WTC11 (cell line): Measurements from ENCODE around the gene INPP5A. TPM values are rescaled to one million over a fixed set of nuclear protein-coding genes. Genes with fewer than 3 reads are reported as not detected.

Experiments used
- ATAC-seq: fragments of 200-7000 bp; cut with Tn5 transposase; 2 replicates; pipeline ENCODE4 v1.10.0; 2021; ENCODE audit warnings: mild to moderate bottlenecking, moderate library complexity
- CTCF ChIA-PET: fragments of 300-600 bp; sonication (Branson Sonifier 250); formaldehyde crosslinking; loops from one replicate; lab custom pipeline; 2021; ENCODE audit warnings: antibody characterized with exemption; lab: Charles Lee
- POLR2A ChIA-PET: fragments of 350-600 bp; sonication (Branson Sonifier 250); formaldehyde crosslinking; loops from one replicate; lab custom pipeline; 2021; ENCODE audit warnings: antibody characterized with exemption; lab: Charles Lee
- DNase-seq: peaks from one replicate; pipeline ENCODE4 v3.0.0; 2021; ENCODE audit warnings: low spot score
- H3K27ac Mint-ChIP-seq: 2 replicates; pipeline ENCODE4 v1.8.0; 2021; ENCODE audit warnings: mixed read lengths
- H3K27me3 Mint-ChIP-seq: 2 replicates; pipeline ENCODE4 v1.8.0; 2021; ENCODE audit warnings: low read depth, mild to moderate bottlenecking, moderate library complexity, mixed read lengths
- H3K36me3 Mint-ChIP-seq: 2 replicates; pipeline ENCODE4 v1.8.0; 2021; ENCODE audit warnings: mixed read lengths
- H3K4me1 Mint-ChIP-seq: 2 replicates; pipeline ENCODE4 v1.8.0; 2022; ENCODE audit warnings: mixed read lengths
- H3K4me3 Mint-ChIP-seq: 2 replicates; pipeline ENCODE4 v1.8.0; 2021; ENCODE audit warnings: mild to moderate bottlenecking, moderate library complexity, mixed read lengths
- H3K9me3 Mint-ChIP-seq: 2 replicates; pipeline ENCODE4 v1.8.0; 2021; ENCODE audit warnings: mixed read lengths
- AFF4 ChIP-seq: sonication (generic); formaldehyde crosslinking; IDR thresholded peaks from 2 replicates; pipeline ENCODE4 v1.8.1; 2023; ENCODE audit warnings: mild to moderate bottlenecking, missing genetic modification reagents, borderline replicate concordance
- ATF1 ChIP-seq: sonication (generic); formaldehyde crosslinking; IDR thresholded peaks from 2 replicates; pipeline ENCODE4 v1.8.1; 2023; ENCODE audit warnings: mild to moderate bottlenecking, moderate library complexity, missing genetic modification reagents
- ATF3 ChIP-seq: sonication (generic); formaldehyde crosslinking; conservative IDR thresholded peaks from 2 replicates; pipeline ENCODE4 v1.8.1; 2022; ENCODE audit warnings: mild to moderate bottlenecking, missing genetic modification reagents
- CREB1 ChIP-seq: sonication (generic); formaldehyde crosslinking; IDR thresholded peaks from 2 replicates; pipeline ENCODE4 v1.8.0; 2023; ENCODE audit warnings: mild to moderate bottlenecking, missing genetic modification reagents
- CTCF ChIP-seq: fragments of 200-600 bp; IDR thresholded peaks from 2 replicates; pipeline ENCODE4 v1.8.0; 2022; ENCODE audit warnings: antibody characterized with exemption
- ERG ChIP-seq: fragments of 250-450 bp; sonication (Bioruptor Pico); IDR thresholded peaks from 2 replicates; pipeline ENCODE4 v1.8.0; 2021; ENCODE audit warnings: mild to moderate bottlenecking
- ESRRA ChIP-seq: sonication (generic); formaldehyde crosslinking; IDR thresholded peaks from 2 replicates; pipeline ENCODE4 v1.8.1; 2022; ENCODE audit warnings: mild to moderate bottlenecking, missing genetic modification reagents, borderline replicate concordance
- FOXK1 ChIP-seq: sonication (generic); formaldehyde crosslinking; IDR thresholded peaks from 2 replicates; pipeline ENCODE4 v1.8.0; 2022; ENCODE audit warnings: mild to moderate bottlenecking, moderate library complexity, missing genetic modification reagents
- HMGA2 ChIP-seq: fragments of 250-450 bp; sonication (Bioruptor Pico); IDR thresholded peaks from 2 replicates; pipeline ENCODE4 v1.4.0; 2021; ENCODE audit warnings: mild to moderate bottlenecking, moderate library complexity
- IRF1 ChIP-seq: sonication (generic); formaldehyde crosslinking; IDR thresholded peaks from 2 replicates; pipeline ENCODE4 v1.8.0; 2023; ENCODE audit warnings: missing genetic modification reagents
- MYBL2 ChIP-seq: sonication (generic); formaldehyde crosslinking; IDR thresholded peaks from 2 replicates; pipeline ENCODE4 v1.8.1; 2023; ENCODE audit warnings: mild to moderate bottlenecking, moderate library complexity, missing genetic modification reagents
- NR2C2 ChIP-seq: sonication (generic); formaldehyde crosslinking; IDR thresholded peaks from 2 replicates; pipeline ENCODE4 v1.8.0; 2022; ENCODE audit warnings: mild to moderate bottlenecking, missing genetic modification reagents
- OVOL2 ChIP-seq: fragments of 250-450 bp; sonication (Bioruptor Pico); IDR thresholded peaks from 2 replicates; pipeline ENCODE4 v1.9.0; 2021; ENCODE audit warnings: mild to moderate bottlenecking, borderline replicate concordance
- RELA ChIP-seq: sonication (generic); formaldehyde crosslinking; IDR thresholded peaks from 2 replicates; pipeline ENCODE4 v1.8.1; 2022; ENCODE audit warnings: missing genetic modification reagents, mild to moderate bottlenecking, borderline replicate concordance
- RORB ChIP-seq: fragments of 250-450 bp; sonication (Bioruptor Pico); IDR thresholded peaks from 2 replicates; pipeline ENCODE4 v1.9.0; 2021; ENCODE audit warnings: mild to moderate bottlenecking
- SMAD3 ChIP-seq: sonication (generic); formaldehyde crosslinking; IDR thresholded peaks from 2 replicates; pipeline ENCODE4 v1.8.0; 2022; ENCODE audit warnings: missing genetic modification reagents, mild to moderate bottlenecking, borderline replicate concordance
- TEAD1 ChIP-seq: sonication (generic); formaldehyde crosslinking; IDR thresholded peaks from 2 replicates; pipeline ENCODE4 v1.8.0; 2022; ENCODE audit warnings: mild to moderate bottlenecking, missing genetic modification reagents
- TEAD4 ChIP-seq: sonication (generic); formaldehyde crosslinking; IDR thresholded peaks from 2 replicates; pipeline ENCODE4 v1.8.0; 2022; ENCODE audit warnings: mild to moderate bottlenecking, missing genetic modification reagents
- ZBTB21 ChIP-seq: sonication (generic); formaldehyde crosslinking; IDR thresholded peaks from 2 replicates; pipeline ENCODE4 v1.8.1; 2023; ENCODE audit warnings: mild to moderate bottlenecking, missing genetic modification reagents, borderline replicate concordance
- ZNF281 ChIP-seq: sonication (generic); formaldehyde crosslinking; IDR thresholded peaks from 2 replicates; pipeline ENCODE4 v1.8.0; 2023; ENCODE audit warnings: mild to moderate bottlenecking, missing genetic modification reagents
- ZNF317 ChIP-seq: sonication (generic); formaldehyde crosslinking; IDR thresholded peaks from 2 replicates; pipeline ENCODE4 v1.8.1; 2023; ENCODE audit warnings: low read depth, mild to moderate bottlenecking, moderate library complexity, missing genetic modification reagents, borderline replicate concordance
- ZNF671 ChIP-seq: fragments of 250-450 bp; sonication (Bioruptor Pico); IDR thresholded peaks from 2 replicates; pipeline ENCODE4 v1.8.0; 2021; ENCODE audit warnings: mild to moderate bottlenecking
- total RNA-seq: library from RNA; stranded (reverse); gene quantifications from 3 replicates; pipeline ENCODE4 v1.2.3, GENCODE V29; 2021

INPP5A gene
- total RNA-seq, 1 experiment from 2014 or later = 22.1 TPM

GRCh38 chr10:132726194-132726593 lies 188.6 kb downstream of the INPP5A start (continued):
- no peak for TF ChIP-seq ERG (CRISPR knock-in tag)

- CTCF ChIA-PET = interaction anchor here (0.6 kb wide), 1 partner anchor 419 kb away, joined by 3 read pairs; the partner anchor contains the start of gene STK32C
- Mint-ChIP-seq H3K27me3 (no peaks in the 10 kb centered on the region), H3K4me3 (no peak overlapping the region), H3K4me1 (peaks cover 3% of the 10 kb centered on the region; the same call in 1 of the 2 replicates), H3K27ac (no peak overlapping the region; the same call in 1 of the 2 replicates), H3K9me3 (no peaks in the 10 kb centered on the region), H3K36me3 (no peaks in the 10 kb centered on the region)
- TF ChIP-seq RELA (CRISPR knock-in tag) = no peak
- TF ChIP-seq ZBTB21 (CRISPR knock-in tag) = no peak
- no peak for TF ChIP-seq ZNF281 (CRISPR knock-in tag)
- TF ChIP-seq TEAD1 (CRISPR knock-in tag) = no peak
- TF ChIP-seq ATF1 (CRISPR knock-in tag) = no peak
- TF ChIP-seq MYBL2 (CRISPR knock-in tag) = no peak
- no peak for TF ChIP-seq ATF3 (CRISPR knock-in tag)
- no peak for TF ChIP-seq OVOL2 (CRISPR knock-in tag)
- no peak for TF ChIP-seq CTCF
- no peak for TF ChIP-seq SMAD3 (CRISPR knock-in tag)
- TF ChIP-seq HMGA2 (CRISPR knock-in tag) = no peak
- TF ChIP-seq CREB1 (CRISPR knock-in tag) = no peak
- no peak for TF ChIP-seq IRF1
- TF ChIP-seq RORB (CRISPR knock-in tag) = no peak
- no peak for TF ChIP-seq ZNF317 (CRISPR knock-in tag)
- no peak for TF ChIP-seq NR2C2
- TF ChIP-seq ESRRA (CRISPR knock-in tag) = no peak
- no peak for ATAC-seq
- DNase-seq = no peak
- POLR2A ChIA-PET = no interaction called here
Measured at GRCh38 chr10:132726951-132727350, 189.4 kb downstream of the INPP5A start.

GRCh38 chr10:132727411-132727810 lies 189.8 kb downstream of the INPP5A start:
- peaks cover 3% of the 10 kb centered on the region; the same call in 1 of the 2 replicates for H3K4me1 Mint-ChIP-seq
- POLR2A ChIA-PET = interaction anchor here (0.6 kb wide), 1 partner anchor 72 kb away, joined by 4 read pairs; no protein-coding TSS in a partner anchor
- H3K27me3 Mint-ChIP-seq = no peaks in the 10 kb centered on the region
- CTCF ChIA-PET = interaction anchor here (0.6 kb wide), 1 partner anchor 420 kb away, joined by 3 read pairs; the partner anchor contains the start of gene STK32C
- DNase-seq (no peak), ATAC-seq (no peak)
- H3K36me3 Mint-ChIP-seq = no peaks in the 10 kb centered on the region
- no peak overlapping the region for H3K4me3 Mint-ChIP-seq
- H3K27ac Mint-ChIP-seq = no peak overlapping the region
- no peaks in the 10 kb centered on the region for H3K9me3 Mint-ChIP-seq
- no peak for TF ChIP-seq FOXK1 (CRISPR knock-in tag)
- no peak for TF ChIP-seq ZBTB21 (CRISPR knock-in tag)
- TF ChIP-seq RELA (CRISPR knock-in tag) = no peak
- TF ChIP-seq AFF4 (CRISPR knock-in tag) = no peak
- TF ChIP-seq TEAD4 (CRISPR knock-in tag) = no peak
- TF ChIP-seq ZNF671 = no peak
- TF ChIP-seq MYBL2 (CRISPR knock-in tag) = no peak
